Neural progenitor cell (in vitro differentiated cells): Measurements from ENCODE around the gene SUCO. TPM values are rescaled to one million over a fixed set of nuclear protein-coding genes. Genes with fewer than 3 reads are reported as not detected.

ENCODE experiments used
- DNase-seq: peaks from one replicate; pipeline ENCODE4 v3.0.0-alpha.2; 2016; ENCODE audit warnings: low spot score
- H2AFZ ChIP-seq: fragments of 200-600 bp; sonication (generic); replicated peaks from 2 replicates; pipeline ENCODE4 v1.6.1; 2016; ENCODE audit warnings: antibody characterized with exemption
- H3F3A ChIP-seq: fragments of 200-600 bp; sonication (generic); 2 replicates; pipeline ENCODE4 v1.6.1; 2016; ENCODE audit warnings: antibody characterized with exemption, low read depth
- H3K27ac ChIP-seq: fragments of 200-600 bp; sonication (generic); 2 replicates; pipeline ENCODE4 v1.5.1; 2016; ENCODE audit warnings: mild to moderate bottlenecking
- H3K27me3 ChIP-seq: fragments of 200-600 bp; sonication (generic); 2 replicates; pipeline ENCODE4 v1.6.1; 2016; ENCODE audit warnings: mild to moderate bottlenecking, moderate library complexity
- H3K36me3 ChIP-seq: fragments of 200-600 bp; sonication (generic); 2 replicates; pipeline ENCODE4 v1.5.1; 2016
- H3K4me1 ChIP-seq: fragments of 200-600 bp; sonication (generic); 2 replicates; pipeline ENCODE4 v1.6.1; 2016; ENCODE audit warnings: mixed run types
- H3K4me2 ChIP-seq: fragments of 200-600 bp; sonication (generic); 2 replicates; pipeline ENCODE4 v1.6.1; 2016
- H3K4me3 ChIP-seq: fragments of 200-600 bp; sonication (generic); 2 replicates; pipeline ENCODE4 v1.5.1; 2016
- H3K79me2 ChIP-seq: fragments of 200-600 bp; sonication (generic); 2 replicates; pipeline ENCODE4 v1.6.1; 2016; ENCODE audit warnings: low read depth
- H3K9ac ChIP-seq: fragments of 200-600 bp; sonication (generic); 2 replicates; pipeline ENCODE4 v1.6.1; 2016
- H3K9me3 ChIP-seq: fragments of 200-600 bp; sonication (generic); 2 replicates; pipeline ENCODE4 v1.5.1; 2016; ENCODE audit warnings: low read depth
- H4K20me1 ChIP-seq: fragments of 200-600 bp; sonication (generic); 2 replicates; pipeline ENCODE4 v1.6.1; 2016; ENCODE audit warnings: low read depth
- H3K27ac Mint-ChIP-seq: 3 replicates; pipeline ENCODE4 v1.8.0; 2021; ENCODE audit warnings: mixed read lengths
- H3K27me3 Mint-ChIP-seq: 2 replicates; pipeline ENCODE4 v1.8.0; 2022; ENCODE audit warnings: low read depth, mild to moderate bottlenecking, inconsistent platforms, moderate library complexity, mixed read lengths; ENCODE audit not compliant: insufficient read depth
- H3K36me3 Mint-ChIP-seq: 3 replicates; pipeline ENCODE4 v1.8.0; 2021; ENCODE audit warnings: mixed read lengths
- H3K4me1 Mint-ChIP-seq: 3 replicates; pipeline ENCODE4 v1.8.0; 2021; ENCODE audit warnings: mixed read lengths
- H3K4me3 Mint-ChIP-seq: 3 replicates; pipeline ENCODE4 v1.8.0; 2021; ENCODE audit warnings: mild to moderate bottlenecking, moderate library complexity, mixed read lengths
- H3K9me3 Mint-ChIP-seq: 3 replicates; pipeline ENCODE4 v1.8.0; 2020; ENCODE audit warnings: mixed read lengths
- CTCF ChIP-seq: fragments of 200-600 bp; sonication (generic); IDR thresholded peaks from 2 replicates; pipeline ENCODE4 v1.5.1; 2017; ENCODE audit warnings: antibody characterized with exemption, mild to moderate bottlenecking
- EZH2 ChIP-seq: fragments of 200-600 bp; sonication (generic); IDR thresholded peaks from 2 replicates; pipeline ENCODE4 v1.6.1; 2017; ENCODE audit warnings: antibody characterized with exemption, mild to moderate bottlenecking, moderate library complexity
- EZH2phosphoT487 ChIP-seq: fragments of 200-600 bp; sonication (generic); IDR thresholded peaks from 2 replicates; pipeline ENCODE4 v1.6.1; 2017; ENCODE audit warnings: antibody characterized with exemption
- total RNA-seq: library from RNA; depleted of rRNA; stranded (reverse); fragments of >200 nt; gene quantifications from 2 replicates; pipeline ENCODE4 v1.2.3, GENCODE V29; 2015; ENCODE audit warnings: low replicate concordance

SUCO gene
- total RNA-seq, 1 donor from 2014 or later = 109 TPM

DNA sequence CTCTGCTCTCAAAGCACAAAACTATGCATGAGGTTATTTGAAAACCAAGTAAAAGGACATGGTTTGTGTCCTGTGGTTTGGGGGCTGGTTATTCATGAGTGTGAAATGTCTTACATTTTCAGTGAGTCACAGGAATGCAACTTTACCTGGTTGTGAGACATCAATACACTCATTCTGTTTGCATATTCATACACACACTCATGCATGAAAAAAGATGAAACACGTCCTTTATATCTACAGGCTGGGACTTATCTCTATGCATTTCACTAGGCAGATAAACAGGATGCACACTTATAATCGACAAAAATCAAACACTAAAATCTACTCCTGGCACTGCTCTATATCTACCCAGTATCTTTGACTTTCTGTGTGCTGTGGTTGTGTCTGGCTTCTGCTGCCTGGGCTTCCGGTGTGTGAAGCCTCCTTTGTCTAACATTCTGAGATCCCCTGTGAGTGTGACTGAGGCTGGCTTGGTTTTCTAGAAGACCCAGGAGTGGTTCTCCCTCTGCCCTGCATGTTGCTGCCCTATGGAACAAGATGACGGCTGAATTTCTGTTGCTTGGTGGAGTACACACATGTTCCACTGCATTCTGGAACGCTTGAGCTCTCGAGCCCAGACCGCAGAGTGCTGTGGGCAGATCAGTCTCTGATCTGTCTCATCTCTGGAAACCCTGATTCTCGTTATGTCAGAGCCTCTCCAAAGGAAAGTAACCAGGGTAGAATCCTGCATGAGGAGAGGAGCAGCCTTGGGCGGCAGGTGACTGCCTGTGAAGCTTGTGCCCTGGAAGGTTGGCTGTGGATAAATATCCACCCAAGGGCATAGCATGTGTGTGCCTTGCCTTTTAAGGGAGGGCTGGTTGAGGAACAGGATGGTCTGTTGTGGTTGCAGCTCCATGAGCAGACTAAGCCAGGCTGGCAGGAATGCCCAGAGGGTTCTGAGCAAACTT, 106.2 kb downstream of the SUCO start:
- no peaks in the 10 kb centered on the region for H3F3A ChIP-seq
- no peaks in the 10 kb centered on the region for H4K20me1 ChIP-seq
- Mint-ChIP-seq H3K4me1 (peaks cover 10% of the 10 kb centered on the region), H3K9me3 (peaks cover 4% of the 10 kb centered on the region), H3K27ac (peak overlapping the region; percentile 50), H3K36me3 (no peaks in the 10 kb centered on the region), H3K4me3 (no peak overlapping the region), H3K27me3 (peaks cover 3% of the 10 kb centered on the region)
- no peak overlapping the region for H3K9ac ChIP-seq
- H3K36me3 ChIP-seq = no peaks in the 10 kb centered on the region
- H3K9me3 ChIP-seq = no peaks in the 10 kb centered on the region
- no peak for TF ChIP-seq EZH2
- TF ChIP-seq CTCF = no peak
- no peak for TF ChIP-seq EZH2phosphoT487
- no peak for DNase-seq
- no peak overlapping the region for H2AFZ ChIP-seq
- no peak overlapping the region for H3K4me3 ChIP-seq
- H3K4me1 ChIP-seq = no peaks in the 10 kb centered on the region
- no peak overlapping the region for H3K27ac ChIP-seq
- no peaks in the 10 kb centered on the region for H3K79me2 ChIP-seq
- H3K27me3 ChIP-seq = no peaks in the 10 kb centered on the region
- no peak overlapping the region for H3K4me2 ChIP-seq

GRCh38 chr1:172640111-172640510, 107.2 kb downstream of the SUCO start:
- Mint-ChIP-seq H3K27me3 (peaks cover 8% of the 10 kb centered on the region), H3K36me3 (no peaks in the 10 kb centered on the region), H3K27ac (no peak overlapping the region), H3K4me3 (no peak overlapping the region), H3K9me3 (peaks cover 4% of the 10 kb centered on the region), H3K4me1 (peaks cover 10% of the 10 kb centered on the region)
- Histone ChIP-seq H3K27me3 (no peaks in the 10 kb centered on the region), H3K4me1 (no peaks in the 10 kb centered on the region), H3F3A (no peaks in the 10 kb centered on the region), H2AFZ (no peak overlapping the region), H3K4me2 (no peak overlapping the region), H3K27ac (no peak overlapping the region), H3K4me3 (no peak overlapping the region), H3K36me3 (no peaks in the 10 kb centered on the region), H4K20me1 (no peaks in the 10 kb centered on the region), H3K9me3 (no peaks in the 10 kb centered on the region), H3K79me2 (no peaks in the 10 kb centered on the region), H3K9ac (no peak overlapping the region)
- DNase-seq = no peak
- TF ChIP-seq EZH2 (no peak), CTCF (no peak), EZH2phosphoT487 (no peak)

DNA sequence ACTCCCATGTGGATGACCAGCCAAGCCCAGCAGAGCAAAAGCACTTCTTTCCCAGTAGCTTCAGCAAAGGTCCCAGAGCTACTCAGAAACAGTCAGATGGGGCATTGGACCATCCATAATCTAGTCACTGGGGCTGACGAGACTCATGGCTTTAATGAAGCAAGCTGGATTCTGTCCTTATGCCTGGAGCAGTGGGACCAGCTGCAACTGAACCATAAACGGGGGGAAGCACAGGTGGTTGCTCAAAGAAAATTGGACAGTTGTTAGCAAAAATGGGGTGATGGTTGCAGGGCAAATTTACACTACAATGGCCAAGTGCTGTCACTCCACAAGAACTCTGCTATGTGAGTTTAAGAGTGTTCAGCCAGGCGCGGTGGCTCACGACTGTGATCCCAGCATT, 108.5 kb downstream of the SUCO start:
- Histone ChIP-seq H3K4me3 (no peak overlapping the region), H3K27me3 (no peaks in the 10 kb centered on the region), H3K36me3 (no peaks in the 10 kb centered on the region), H3K27ac (no peak overlapping the region), H3F3A (no peaks in the 10 kb centered on the region), H3K9me3 (no peaks in the 10 kb centered on the region), H3K9ac (no peak overlapping the region), H3K4me1 (no peaks in the 10 kb centered on the region), H4K20me1 (no peaks in the 10 kb centered on the region), H2AFZ (no peak overlapping the region), H3K79me2 (no peaks in the 10 kb centered on the region), H3K4me2 (no peak overlapping the region)
- DNase-seq = no peak
- Mint-ChIP-seq H3K27me3 (peaks cover 8% of the 10 kb centered on the region), H3K36me3 (no peaks in the 10 kb centered on the region), H3K4me3 (no peak overlapping the region), H3K4me1 (peaks cover 10% of the 10 kb centered on the region), H3K27ac (no peak overlapping the region), H3K9me3 (no peaks in the 10 kb centered on the region)
- TF ChIP-seq CTCF (no peak), EZH2phosphoT487 (no peak), EZH2 (no peak)
